Stimulated activated CD4-positive, alpha-beta T cell treated with anti-CD3 and anti-CD28 coated beads, Interleukin-4, amount 100 ng/mL, for 48 hours (primary cell): Measurements from ENCODE around the gene ABCG1.
"Not testable (repeated sequence)": the region's sequence is repeated elsewhere in the genome, so short reads cannot be mapped to it uniquely, and the experiment has no call there.

Experiments used
- DNase-seq, 2 donors: peaks; one replicate each; pipeline ENCODE4 v3.0.0-alpha.2; 2020; ENCODE audit warnings: low read depth in 2 of 2

ABCG1 gene

GRCh38 chr21:42291003-42291750, 72.2 kb downstream of the ABCG1 start:
- no peak for DNase-seq

GRCh38 chr21:42291751-42292562, 73.0 kb downstream of the ABCG1 start:
- no peak for DNase-seq

- DNase-seq, result not testable (repeated sequence)
Observed at GRCh38 chr21:42292563-42293142, 73.7 kb downstream of the ABCG1 start.

- DNase-seq, result no peak
Observed at GRCh38 chr21:42293649-42294272, 74.8 kb downstream of the ABCG1 start.

GRCh38 chr21:42294273-42294880, 75.4 kb downstream of the ABCG1 start:
- no peak for DNase-seq

- no peak for DNase-seq
Observed at GRCh38 chr21:42295845-42296244, 76.9 kb downstream of the ABCG1 start.

GRCh38 chr21:42296501-42296900, 77.6 kb downstream of the ABCG1 start:
- no peak for DNase-seq

- DNase-seq, result no peak
Observed at GRCh38 chr21:42297377-42297776, 78.4 kb downstream of the ABCG1 start.

- DNase-seq, result no peak
Observed at GRCh38 chr21:42298237-42298636, 79.3 kb downstream of the ABCG1 start.

- DNase-seq, result no peak
Observed at GRCh38 chr21:42298657-42299056, 79.7 kb downstream of the ABCG1 start.

- peak in 1 of 2 donors; percentile 29 for DNase-seq
Observed at GRCh38 chr21:42299324-42300044, 80.5 kb downstream of the ABCG1 start.

- DNase-seq, result no peak
Observed at GRCh38 chr21:42300045-42300583, 81.2 kb downstream of the ABCG1 start.

GRCh38 chr21:42300956-42301355, 82.0 kb downstream of the ABCG1 start:
- DNase-seq, result no peak

GRCh38 chr21:42301371-42302075, 82.6 kb downstream of the ABCG1 start:
- DNase-seq, result no peak

GRCh38 chr21:42302076-42302650, 83.2 kb downstream of the ABCG1 start:
- DNase-seq, result no peak

GRCh38 chr21:42302794-42303193, 83.9 kb downstream of the ABCG1 start:
- no peak for DNase-seq

GRCh38 chr21:42303443-42303842, 84.5 kb downstream of the ABCG1 start:
- DNase-seq, result no peak

- no peak for DNase-seq
Observed at GRCh38 chr21:42304556-42305454, 85.9 kb downstream of the ABCG1 start.

- DNase-seq, result no peak
Observed at GRCh38 chr21:42305707-42306147, 86.8 kb downstream of the ABCG1 start.
